ENCODE results near the gene GADD45G.

GRCh38 chr9:89613912-89614892 lies 9.4 kb downstream of the GADD45G start:
- TF ChIP-seq SUZ12 (IDR thresholded peaks at IDR 0.05; ENCODE audit: extremely low read depth, insufficient read depth, insufficient read length) (no peak), YY1 (IDR thresholded peaks at IDR 0.05; ENCODE audit: insufficient read depth, insufficient read length) (no peak), ZNF274 (IDR thresholded peaks at IDR 0.05; ENCODE audit: low read depth, low read length) (no peak)
